Measurements from ENCODE around the gene DDX3X.
"Not testable (repeated sequence)": the region's sequence is repeated elsewhere in the genome, so short reads cannot be mapped to it uniquely, and the experiment has no call there.

The DDX3X gene

GRCh38 chrX:41333744-41334362, at the start of gene DDX3X:
Gene DDX3X (plus strand): TSS chrX:41334162. CDS start chrX:41334253, 91 bp downstream.
- FAIRE-seq, result no peak

GRCh38 chrX:41285928-41286327, 48.0 kb upstream of the DDX3X start:
- FAIRE-seq, result not testable (repeated sequence)

- FAIRE-seq, result no peak
These were observed 45.3 kb upstream of the DDX3X start for GRCh38 chrX:41288641-41289040.

GRCh38 chrX:41289095-41289494, 44.9 kb upstream of the DDX3X start:
- no peak for FAIRE-seq

- no peak for FAIRE-seq
These were observed 42.7 kb upstream of the DDX3X start for GRCh38 chrX:41291309-41291708.

- no peak for FAIRE-seq
These were observed 40.7 kb upstream of the DDX3X start for GRCh38 chrX:41293269-41293668.

- no peak for FAIRE-seq
These were observed 33.1 kb upstream of the DDX3X start for GRCh38 chrX:41300758-41301437.

GRCh38 chrX:41301438-41301824, 32.5 kb upstream of the DDX3X start:
- no peak for FAIRE-seq

GRCh38 chrX:41302370-41302769, 31.6 kb upstream of the DDX3X start:
- FAIRE-seq, result no peak

- no peak for FAIRE-seq
These were observed 30.9 kb upstream of the DDX3X start for GRCh38 chrX:41303013-41303412.

- FAIRE-seq, result no peak
These were observed 29.8 kb upstream of the DDX3X start for GRCh38 chrX:41304178-41304577.

- no peak for FAIRE-seq
These were observed 24.9 kb upstream of the DDX3X start for GRCh38 chrX:41308884-41309647.

- no peak for FAIRE-seq
These were observed 21.2 kb upstream of the DDX3X start for GRCh38 chrX:41312786-41313185.

- FAIRE-seq, result no peak
These were observed 20.5 kb upstream of the DDX3X start for GRCh38 chrX:41313419-41313818.

- FAIRE-seq, result no peak
These were observed 19.8 kb upstream of the DDX3X start for GRCh38 chrX:41314204-41314603.

- no peak for FAIRE-seq
These were observed 19.1 kb upstream of the DDX3X start for GRCh38 chrX:41314881-41315280.

- FAIRE-seq, result not testable (repeated sequence)
These were observed 17.7 kb upstream of the DDX3X start for GRCh38 chrX:41316266-41316665.

- FAIRE-seq, result no peak
These were observed 16.3 kb upstream of the DDX3X start for GRCh38 chrX:41317477-41318208.

- FAIRE-seq, result no peak
These were observed 13.6 kb upstream of the DDX3X start for GRCh38 chrX:41320393-41320792.

- no peak for FAIRE-seq
These were observed 10.9 kb upstream of the DDX3X start for GRCh38 chrX:41322821-41323603.

- FAIRE-seq, result no peak
These were observed 7.5 kb upstream of the DDX3X start for GRCh38 chrX:41326431-41326830.

- no peak for FAIRE-seq
These were observed 6.6 kb upstream of the DDX3X start for GRCh38 chrX:41327341-41327740.

Measured in endometrium (tissue), 2 donors.